Activated CD8-positive, alpha-beta memory T cell treated with anti-CD3 and anti-CD28 coated beads for 4 hours (primary cell): ENCODE data around the gene SCN2B.
A peak's percentile ranks its signal among the peaks of the same experiment; 100 is the strongest.

Experiments
- DNase-seq, 2 donors: peaks; one replicate each; pipeline ENCODE4 v3.0.0-alpha.2; 2020; ENCODE audit warnings: low read depth in 2 of 2

The SCN2B gene

DNA sequence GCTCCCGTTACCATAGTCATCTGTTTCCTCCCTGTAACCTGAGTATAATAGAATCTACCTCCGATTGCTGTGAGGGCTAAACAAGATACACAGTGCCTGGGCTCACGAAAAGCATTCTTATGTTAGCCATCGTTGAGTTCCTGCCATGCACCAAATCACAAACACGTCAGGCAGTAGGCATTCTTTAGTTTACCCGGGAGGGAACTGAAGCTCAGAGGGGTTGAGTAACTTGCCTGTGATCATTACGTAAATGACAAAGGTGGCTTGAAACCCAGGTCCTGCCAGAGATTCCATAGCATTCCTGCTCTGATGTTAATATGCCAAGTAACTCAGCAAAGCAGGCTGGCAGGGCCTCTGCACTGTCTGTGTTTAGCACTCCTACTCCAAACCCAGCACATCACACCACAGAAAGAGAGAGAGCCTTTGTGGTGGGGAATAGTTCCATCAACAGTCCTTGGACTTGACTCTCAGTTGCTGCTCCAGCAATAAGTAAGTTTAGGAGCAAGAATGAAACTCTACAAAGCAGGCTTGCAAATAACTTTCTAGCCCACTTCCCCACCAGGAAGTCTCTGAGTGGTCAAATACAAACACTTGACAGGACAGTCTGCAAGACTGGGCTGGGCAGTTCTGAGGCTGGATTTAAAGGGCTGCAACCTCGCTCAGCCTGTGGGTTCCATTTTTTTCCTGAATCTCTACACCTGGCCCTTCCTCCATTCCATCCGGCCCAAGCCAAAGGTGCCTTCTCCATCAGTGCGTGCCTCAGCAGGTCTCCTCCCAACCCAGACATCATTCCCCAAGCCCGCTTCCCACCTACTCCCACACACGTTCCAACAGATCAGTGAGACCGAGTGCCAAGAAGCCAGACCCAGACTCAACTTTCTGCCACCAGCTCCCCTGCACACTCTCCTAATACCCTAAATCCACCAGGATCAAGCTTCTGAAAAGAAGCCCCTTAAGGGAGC is 1.1 kb downstream of the SCN2B start:
- DNase-seq = no peak

DNA sequence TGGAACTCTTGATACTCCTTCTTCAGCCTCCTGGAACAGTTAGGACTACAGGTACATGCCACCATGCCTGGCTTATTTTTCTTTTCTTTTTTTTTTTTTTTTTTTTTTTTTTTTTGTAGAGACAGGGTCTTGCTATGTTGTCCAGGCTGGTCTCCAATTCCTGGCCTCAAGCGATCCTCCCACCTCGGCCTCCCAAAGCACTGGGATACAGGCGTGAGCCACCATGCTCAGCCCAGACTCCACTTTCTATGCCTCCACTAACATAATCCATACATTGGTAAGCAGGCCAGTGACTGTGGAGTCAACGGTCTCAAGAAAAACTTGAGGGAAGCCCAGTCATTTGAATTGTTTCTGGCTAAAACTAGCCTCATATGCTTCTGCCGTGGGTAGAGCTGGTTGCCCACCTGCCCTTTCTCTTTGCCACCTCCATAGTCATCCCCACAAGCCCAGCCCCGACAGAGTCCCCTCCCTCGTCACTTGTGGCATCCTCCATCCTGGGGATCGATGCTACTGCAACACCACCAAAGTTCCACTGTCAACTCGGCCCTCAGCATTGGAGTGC is 2.4 kb downstream of the SCN2B start:
- DNase-seq = no peak

DNA sequence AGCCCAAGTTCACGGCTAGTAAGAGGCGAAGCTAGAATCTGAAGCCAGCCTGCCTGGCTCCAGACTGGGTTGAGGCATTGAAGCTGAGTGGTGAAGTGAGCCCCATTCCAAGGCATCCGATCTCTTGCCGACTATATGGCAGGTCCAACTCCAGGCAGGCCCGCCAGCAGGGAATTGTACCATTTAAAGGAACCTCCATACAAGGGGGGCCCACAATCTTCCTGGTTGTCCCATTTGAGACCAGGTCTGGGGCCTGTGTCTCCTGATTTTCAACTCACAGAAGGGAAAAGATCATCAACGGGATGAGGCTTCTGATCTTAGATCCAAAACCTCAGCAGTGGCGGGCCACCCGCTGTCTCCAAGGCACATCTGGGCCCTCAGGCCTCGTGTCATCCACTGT is 4.1 kb downstream of the SCN2B start:
- DNase-seq = no peak

DNA sequence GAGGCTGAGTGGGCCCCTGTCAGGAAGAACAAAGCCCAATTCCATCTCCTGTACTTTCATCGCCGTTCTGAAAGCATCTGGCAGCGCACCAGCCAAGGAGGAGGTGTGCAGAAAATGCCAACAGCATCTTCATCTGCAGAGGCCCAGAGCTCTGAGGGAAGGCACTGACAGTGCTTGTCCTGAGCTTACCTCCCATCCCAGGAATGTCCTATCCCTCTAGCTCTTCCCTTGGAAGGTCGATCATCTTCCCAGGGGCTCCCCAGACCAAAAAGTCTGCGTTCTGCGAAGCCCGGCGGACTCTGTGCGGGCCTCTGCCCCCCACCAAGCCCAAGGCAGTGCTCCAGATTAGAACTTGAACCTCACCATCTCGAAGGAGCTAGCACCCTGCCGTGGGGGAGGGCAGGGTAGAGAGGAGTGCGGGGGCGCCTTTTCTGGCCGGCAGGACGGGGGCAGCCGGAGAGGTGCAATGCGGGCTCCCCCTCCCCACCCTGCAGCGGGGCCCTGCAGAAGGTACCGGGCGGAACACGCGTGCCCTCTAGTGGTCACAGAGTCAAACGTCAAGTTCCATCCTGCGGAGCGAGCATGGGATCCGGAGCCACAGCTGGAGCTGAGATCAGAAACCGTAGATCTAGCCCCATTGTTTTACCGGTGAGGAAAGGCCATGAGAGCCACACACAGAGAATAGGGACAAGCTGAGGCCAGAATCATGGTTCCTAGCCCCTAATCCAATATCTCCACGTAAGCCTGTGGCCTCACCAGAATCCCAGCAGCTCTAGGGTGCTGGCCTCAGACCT is 5.0 kb downstream of the SCN2B start:
- DNase-seq = peak; percentile 33 to 40

DNA sequence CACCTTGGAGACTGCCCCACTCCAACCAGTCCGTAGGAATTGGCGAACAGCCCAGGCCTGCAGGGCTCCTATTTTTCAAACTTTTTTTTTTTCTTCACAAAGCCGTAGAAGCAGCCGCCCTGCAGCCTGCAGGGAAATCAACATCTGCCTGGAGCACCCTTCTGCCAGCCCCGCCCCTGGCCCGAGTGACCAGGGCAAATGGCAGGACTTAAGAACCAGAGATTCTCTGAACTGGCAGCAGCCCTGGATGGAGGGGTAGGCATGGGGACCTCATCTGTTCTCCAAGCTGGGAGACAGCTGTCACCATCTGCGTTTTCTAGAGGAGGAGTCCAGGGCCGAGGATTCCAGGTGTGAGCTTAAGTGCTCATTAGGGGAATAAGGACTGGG is 5.6 kb downstream of the SCN2B start:
- DNase-seq = no peak

DNA sequence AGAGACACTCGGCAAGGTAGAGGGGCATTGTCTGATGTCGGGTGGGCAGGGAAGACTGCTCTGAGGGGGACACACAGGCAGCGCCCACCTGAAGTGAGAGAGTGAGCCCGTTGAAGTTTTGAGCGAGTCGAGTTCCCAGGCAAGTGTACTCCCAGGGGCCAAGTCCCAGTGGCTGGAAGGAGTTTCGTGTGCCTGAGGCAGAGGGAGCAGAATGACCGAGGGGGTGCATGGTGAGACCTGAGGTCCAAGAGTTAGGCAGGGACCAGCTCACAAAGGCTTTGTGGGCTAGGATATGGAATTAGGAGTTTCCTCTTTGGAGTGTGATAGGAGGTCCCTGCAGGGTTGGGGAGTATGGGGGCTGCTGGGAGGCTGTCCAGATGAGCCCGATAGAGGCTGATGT is 6.2 kb downstream of the SCN2B start:
- no peak for DNase-seq

DNA sequence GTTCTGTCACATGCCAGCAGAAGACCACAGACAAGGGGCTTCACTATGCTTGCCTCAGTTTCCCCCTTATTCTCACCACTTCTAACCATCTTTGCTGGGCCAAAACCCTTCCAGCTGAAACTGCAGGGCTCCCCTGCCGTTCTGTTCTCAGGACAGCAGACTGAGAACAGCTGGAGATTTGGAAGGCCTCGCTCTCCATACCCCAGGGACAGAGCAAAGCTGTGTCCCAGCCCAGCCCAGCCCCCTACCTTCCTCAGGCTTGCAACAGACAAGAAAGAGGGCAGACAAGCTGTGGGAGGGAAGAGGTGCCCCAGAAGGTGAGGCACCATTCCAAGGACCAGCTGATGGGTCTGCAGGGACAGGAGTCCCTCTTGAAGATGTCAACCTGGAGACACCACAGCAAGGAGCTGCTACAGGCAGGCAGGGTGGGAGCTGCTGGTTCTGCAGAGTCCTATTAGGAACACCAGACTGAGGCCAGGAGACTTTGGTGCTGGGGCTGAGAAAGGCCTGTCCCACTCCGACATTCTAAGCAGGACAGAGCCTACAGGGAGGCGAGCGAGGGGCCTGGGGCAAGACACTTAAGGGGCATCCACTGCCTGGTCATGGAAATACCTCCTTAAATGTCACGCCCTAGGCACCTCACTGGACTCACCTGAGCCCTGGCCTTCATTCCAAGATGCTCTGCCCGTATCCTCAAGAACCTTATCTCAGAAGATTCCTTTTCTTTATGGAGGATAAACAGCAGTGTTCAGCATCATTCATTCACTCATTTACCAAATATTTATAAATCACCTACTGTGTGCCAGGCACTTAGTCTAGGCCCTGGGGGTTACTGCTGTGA is 6.9 kb downstream of the SCN2B start:
- no peak for DNase-seq

DNA sequence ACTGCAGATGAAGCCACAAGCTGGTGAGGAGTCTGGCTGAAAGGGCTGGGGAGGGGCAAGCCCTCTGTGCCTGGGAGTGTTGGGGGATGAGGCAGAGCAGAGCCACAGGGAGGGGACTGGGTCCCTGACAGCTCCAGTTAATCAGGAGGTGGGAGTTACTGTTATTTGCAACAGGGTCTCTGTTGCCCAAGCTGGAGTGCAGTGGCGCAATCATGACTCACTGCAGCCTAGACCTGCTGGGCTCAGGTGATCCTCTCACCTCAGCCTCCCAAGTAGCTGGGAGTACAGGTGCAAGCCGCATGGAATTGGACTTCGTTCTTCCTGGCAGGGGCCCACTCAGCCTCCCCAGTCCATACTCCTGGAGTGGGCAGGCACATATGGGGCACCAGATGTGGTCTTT is 7.7 kb downstream of the SCN2B start:
- no peak for DNase-seq

DNA sequence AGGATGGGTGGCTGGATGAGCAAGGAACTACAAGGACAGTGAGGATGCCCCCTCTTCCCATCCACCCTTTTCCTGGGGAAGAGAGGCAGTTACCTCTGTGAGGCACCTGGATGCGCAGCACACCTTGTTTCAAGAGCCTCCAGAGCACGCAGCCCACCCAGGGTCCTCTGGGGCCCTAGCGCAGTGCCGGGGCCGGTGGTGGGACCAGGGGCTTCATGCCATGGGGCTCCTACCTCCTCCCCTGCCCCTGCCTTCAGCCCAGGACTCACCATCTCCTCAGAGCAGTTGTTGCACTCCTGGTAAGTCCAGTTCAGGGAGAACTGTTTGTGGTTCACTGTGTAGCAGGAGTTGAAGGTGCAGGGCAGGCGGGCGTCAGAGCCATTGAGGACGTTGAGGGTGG is 8.1 kb downstream of the SCN2B start:
- DNase-seq = no peak

DNA sequence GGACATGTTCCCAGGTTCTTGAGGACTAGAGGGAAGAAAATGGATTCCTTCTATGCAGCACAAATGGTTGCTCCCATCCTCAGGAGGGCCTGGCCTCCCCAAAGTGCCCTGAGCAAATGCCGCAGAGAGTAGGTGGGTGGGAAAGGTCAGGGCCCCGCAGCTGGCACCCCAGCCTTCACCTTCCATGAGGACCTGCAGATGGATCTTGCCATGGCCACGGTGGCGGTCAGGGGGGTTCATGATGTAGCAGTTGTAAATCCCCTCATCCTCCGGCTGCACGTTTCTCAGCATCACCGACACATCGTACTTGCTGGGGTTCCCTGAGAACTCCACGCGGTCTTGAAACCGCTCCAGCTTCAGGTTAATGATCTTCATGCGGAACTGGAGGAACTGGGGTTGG is 8.5 kb downstream of the SCN2B start:
- DNase-seq = no peak

DNA sequence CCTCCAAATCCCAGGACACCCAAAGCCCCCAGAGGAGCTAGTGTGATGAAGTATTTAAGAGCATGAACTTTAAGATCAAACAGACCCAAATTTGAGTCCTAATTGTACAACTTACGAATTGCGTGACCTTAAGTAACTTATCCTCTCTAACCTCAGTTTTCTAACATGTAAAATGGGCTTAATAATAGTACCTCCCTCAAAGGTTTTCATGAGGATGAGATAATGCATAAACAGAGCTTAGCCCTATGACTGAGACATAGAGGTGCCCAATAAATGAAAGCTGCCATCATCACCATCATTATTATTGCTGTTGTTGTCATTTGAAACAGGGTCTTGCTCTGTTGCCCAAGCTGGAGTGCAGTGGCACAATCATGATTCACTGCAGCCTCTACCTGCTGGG is 9.2 kb downstream of the SCN2B start:
- DNase-seq = no peak

DNA sequence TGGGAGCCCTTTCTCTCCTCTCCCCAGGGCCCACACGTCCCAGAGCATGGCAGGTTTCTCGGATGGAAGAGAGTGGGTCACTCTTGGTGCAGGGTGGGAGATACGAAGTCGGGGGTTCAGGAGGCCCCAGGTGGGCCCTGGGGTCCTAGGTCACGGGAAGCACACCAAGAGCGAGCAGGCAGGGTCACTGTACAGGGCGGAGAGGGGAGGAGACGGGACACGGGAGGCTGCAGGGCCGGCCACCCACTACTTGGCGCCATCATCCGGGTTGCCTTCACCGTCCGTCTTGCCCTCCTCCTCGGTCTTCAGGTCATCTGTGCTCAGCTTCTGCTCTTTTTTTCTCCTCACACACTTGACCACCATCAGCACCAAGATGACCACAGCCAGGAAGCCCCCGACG is 9.8 kb downstream of the SCN2B start:
- no peak for DNase-seq

DNA sequence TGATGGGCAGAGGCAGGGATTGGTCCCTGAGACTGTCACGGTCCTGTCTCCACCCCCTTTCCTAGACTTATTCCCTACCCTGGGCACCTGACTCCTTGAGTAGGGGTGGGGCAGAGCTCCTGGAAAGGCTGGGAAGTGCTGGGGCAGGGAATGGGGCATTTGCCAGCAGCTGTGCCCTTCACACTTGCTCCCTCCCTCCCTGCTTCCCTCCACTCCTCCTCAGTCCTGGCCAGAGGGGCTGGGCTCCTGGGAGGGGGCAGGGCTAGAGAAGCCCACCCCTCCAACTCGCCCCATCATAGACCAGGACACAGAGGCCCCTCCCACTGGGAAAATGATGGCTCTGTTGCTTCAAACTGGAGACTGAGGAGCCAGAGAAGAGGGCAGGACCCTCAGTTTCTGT is 11.6 kb downstream of the SCN2B start:
- no peak for DNase-seq

DNA sequence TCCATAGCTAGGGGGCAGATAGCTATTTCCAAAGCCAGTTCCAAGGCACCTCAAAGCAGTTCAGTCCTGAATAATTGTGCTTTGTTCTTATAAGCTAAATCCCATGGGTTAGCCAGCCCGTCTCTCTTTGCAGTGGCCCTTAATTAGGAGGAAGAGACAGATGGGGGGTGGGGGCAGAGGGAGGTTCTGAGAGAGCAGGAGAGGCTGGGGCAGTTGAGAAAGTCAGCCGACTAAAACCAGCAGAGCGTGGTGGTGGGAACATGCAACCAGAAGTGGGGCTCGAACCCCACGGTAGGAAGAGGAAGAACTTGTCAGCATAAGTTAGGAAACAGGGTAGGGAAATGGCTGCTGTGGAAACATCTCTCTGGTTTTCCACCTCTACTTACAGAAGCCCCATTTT is 12.9 kb downstream of the SCN2B start:
- no peak for DNase-seq

DNA sequence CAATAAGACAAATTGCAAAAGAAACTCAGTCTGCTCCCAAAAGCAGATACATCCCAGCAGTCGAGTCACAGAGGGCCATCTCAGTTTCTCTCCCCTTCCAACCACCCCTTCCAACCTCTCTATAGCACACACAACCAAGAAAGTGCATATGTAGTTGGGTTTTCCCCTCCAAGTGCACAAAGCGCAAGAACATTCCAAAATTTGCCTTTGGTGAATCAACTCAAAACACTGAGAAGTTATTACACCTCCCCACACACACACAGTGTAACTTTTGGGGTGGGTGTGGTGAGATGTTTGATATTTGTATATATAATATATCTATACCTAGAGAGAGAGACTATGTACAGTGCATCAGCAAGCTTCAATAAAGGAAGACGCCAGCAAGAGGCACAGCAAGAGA is 13.6 kb downstream of the SCN2B start:
- no peak for DNase-seq

DNA sequence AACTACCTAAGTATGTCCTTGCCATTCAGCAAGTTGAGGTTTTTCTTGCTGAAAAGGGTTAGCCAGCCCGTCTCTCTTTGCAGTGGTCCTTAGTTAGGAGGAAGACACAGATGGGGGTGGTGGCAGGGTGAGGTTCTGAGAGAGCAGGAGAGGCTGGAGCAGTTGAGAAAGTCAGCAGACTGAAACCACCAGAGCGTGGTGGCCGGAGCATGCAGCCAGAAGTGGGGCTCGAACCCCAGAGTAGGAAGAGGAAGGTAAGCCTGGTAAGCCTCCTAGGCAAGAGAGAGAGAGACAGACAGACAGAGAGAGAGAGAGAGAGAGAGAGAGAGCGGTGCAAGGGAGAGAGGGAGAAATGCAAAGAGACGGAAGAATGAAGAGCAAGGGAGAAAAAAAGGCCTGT is 14.7 kb downstream of the SCN2B start:
- no peak for DNase-seq

DNA sequence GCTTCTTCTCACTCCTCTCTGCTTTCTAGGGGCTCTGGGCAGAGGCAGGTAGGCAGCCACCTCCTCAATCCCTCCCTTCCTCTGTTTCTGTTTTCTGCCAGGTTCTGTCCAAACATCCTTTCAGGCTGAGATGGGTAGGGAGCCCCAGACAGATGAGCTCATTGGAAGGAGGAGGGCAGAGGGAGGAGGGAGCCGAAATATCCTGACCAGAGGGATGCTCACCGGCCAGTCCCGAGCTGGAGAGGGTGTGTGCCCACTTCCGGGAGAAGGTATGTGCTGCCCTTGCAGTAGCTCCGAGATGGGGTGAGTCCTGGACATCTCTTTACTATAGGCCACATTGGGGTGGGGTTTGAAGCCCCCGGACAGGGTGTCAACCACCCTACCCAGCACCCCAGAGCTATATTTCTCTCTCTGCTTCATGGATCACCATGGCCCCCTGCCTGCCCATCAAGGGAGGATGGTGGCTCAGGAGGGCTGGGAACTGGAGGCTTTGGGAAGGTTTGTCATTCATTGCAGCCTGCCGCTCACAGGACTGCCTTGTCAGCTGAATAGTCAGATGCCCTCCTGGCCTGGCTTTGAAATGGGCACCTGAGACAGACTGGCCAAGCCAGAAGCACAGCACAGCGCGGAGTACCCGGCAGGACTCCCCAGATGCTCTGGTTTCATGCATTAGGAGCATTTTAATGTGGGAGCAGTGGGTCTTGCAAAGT is 19.1 kb downstream of the SCN2B start:
- no peak for DNase-seq

DNA sequence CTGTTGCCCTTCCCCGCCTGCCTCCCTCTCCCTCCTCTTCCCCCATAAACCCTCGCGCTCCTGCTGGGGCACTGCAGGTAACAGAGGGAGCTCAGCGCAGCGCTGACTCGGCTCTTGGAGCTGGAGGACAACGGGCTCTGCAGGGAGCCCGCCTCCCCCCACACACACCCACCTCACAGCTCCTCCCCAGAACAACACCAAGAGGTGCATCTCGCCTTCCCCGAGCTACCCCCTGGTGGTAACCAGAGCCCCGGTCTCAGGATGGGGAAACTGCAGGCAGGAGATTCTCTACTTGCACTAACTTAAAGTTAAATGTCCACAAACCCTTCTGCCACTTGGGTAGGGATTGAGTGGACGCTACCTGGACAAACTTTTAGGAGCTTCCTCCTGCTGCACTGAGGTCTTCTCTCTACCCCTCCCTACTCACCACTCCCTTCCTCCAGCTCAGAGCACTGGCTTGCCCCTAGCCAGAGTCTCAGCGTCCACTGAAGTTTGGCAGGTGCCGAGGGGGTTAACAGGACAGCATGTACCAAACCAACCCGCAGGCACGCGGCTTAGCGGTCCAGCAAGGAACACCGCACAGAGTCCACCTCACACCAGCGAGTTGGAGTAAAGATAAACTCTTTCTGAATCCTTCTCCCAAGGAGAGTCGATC is 19.8 kb downstream of the SCN2B start:
- DNase-seq = no peak

DNA sequence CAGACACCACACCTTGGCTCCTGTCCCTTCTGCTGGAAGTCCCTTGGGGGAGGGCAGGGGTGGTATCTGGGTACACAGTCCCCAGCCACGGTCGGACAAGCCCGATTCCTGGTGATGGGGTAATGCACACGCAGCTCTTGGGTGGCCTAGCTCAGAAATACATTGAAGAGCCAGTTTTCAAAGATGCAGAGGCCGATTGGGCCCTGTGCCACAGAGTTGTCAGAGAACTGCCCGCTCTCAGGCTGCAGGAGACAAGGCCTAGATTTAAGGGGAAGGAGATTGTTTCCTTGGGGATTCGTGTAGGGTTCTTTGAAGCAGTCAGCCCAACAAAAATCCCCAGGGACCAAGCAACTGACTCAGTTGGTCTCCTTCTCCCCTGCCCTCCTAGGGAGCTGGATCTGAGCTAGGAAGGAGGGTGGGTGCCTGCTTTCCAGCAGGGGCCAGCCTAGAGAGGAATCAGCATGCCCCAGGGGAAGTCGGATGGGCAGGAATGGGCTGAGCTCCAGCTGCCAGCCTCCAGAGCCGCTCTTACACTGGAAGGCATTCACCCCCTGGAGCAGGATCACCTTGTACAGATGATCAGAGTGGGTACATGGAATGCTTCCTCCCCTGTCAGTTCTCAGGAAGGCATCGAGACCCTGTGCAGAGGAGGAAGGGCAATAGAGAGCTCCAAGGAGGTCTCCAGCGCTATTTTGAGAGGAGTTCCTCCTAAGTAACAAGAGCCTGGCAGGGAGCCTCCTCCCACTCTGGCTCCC is 20.5 kb downstream of the SCN2B start:
- no peak for DNase-seq

DNA sequence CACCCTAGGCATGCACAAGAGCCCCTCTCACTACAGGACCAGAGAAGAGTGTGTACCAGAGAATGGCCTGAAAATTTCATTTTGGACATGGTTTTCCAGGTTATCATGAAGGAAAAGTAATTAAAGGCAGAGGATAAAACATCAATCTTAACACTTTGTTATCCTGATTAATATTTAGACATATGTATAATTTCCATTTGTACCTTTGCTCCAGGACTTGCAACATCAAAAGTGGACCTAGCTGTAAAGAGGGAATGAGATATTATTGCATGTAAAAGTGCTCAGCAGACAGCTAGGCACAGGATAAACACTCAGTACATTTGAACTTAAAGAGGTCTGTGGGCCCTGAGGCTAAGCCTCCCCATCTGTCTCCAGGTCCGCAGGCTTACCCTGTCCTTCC is 21.8 kb downstream of the SCN2B start:
- no peak for DNase-seq
